HL-60/S4 treated with retinoic acid at 250 ng/mL for 4 days and 3 days (cell line): Measurements from ENCODE around the gene RBSN.

Source experiments
- in situ Hi-C: fragments of 300-500 bp; cut with MboI; formaldehyde crosslinking; loops from 2 replicates; pipeline ENCODE4 v1.7.0; 2022; ENCODE audit warnings: low sequenced_read_pairs

Gene RBSN

GRCh38 chr3:15023719-15024118, 75.2 kb downstream of the RBSN start:
- in situ Hi-C loops = no loop called here

- in situ Hi-C loops = no loop called here
These were observed 75.7 kb downstream of the RBSN start for GRCh38 chr3:15023249-15023648.
